Stomach (tissue), 4 donors: Measurements from ENCODE around the gene COL23A1.

ENCODE experiments used
- POLR2A ChIP-seq, 4 donors: fragments of 450-650 bp; IDR thresholded peaks; one replicate each; pipeline ENCODE4 v1.6.1; 2016; ENCODE audit warnings: antibody characterized with exemption in 4 of 4, control low read depth in 2 of 4, mild to moderate bottlenecking in 1 of 4, moderate library complexity in 1 of 4
- POLR2AphosphoS5 ChIP-seq, 3 donors: sonication (generic); formaldehyde crosslinking; IDR thresholded peaks; one replicate each; pipeline ENCODE4 v1.6.1; 2016; ENCODE audit warnings: antibody characterized with exemption in 3 of 3
- TF ChIP-seq, protein P1 (sequence below), 7 experiments: fragments of 450-650 bp in 4 of 7; fragments of 200-600 bp in 3 of 7; sonication (generic) in 3 of 7; IDR thresholded peaks; one replicate each; pipeline ENCODE4 v1.5.1; 2016 to 2019; ENCODE audit warnings: antibody characterized with exemption in 7 of 7, control low read depth in 2 of 7, mild to moderate bottlenecking in 1 of 7

DNA sequence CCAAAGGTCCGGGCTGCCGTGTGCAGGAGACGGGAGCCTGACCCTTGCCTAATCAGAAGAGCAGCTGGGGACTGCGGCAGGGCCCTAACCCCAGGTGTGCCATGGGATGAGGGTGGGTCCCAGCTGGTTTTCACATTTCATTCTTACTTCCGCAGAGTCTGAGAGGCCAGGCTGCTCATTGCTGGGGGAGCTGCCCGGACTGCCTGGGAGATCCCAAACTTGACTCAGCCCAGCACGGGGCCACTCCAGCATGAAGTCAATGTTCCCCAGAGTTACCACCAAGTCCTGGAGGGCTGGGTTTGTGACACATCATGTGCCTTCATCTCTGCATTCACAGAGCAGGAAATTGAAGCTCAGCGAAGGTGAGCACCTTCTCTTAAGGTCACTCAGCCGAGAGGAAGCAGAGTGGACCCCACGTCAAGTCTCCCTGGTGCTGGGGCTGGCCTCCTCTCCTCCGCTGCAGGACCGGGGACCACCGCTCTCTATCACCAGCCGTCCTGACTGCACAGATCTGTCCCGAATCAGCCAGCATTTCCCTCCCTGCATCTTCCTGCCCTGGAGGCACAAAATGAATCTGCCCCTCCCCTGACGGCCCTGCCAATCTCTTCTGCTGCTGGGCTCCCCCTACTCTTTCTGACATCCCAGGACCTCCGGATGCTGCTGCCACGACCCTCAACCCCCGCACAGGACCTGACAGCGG lies 303.0 kb downstream of the COL23A1 start:
- TF ChIP-seq, protein P1, sequence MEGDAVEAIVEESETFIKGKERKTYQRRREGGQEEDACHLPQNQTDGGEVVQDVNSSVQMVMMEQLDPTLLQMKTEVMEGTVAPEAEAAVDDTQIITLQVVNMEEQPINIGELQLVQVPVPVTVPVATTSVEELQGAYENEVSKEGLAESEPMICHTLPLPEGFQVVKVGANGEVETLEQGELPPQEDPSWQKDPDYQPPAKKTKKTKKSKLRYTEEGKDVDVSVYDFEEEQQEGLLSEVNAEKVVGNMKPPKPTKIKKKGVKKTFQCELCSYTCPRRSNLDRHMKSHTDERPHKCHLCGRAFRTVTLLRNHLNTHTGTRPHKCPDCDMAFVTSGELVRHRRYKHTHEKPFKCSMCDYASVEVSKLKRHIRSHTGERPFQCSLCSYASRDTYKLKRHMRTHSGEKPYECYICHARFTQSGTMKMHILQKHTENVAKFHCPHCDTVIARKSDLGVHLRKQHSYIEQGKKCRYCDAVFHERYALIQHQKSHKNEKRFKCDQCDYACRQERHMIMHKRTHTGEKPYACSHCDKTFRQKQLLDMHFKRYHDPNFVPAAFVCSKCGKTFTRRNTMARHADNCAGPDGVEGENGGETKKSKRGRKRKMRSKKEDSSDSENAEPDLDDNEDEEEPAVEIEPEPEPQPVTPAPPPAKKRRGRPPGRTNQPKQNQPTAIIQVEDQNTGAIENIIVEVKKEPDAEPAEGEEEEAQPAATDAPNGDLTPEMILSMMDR (IDR thresholded peaks at IDR 0.05): no peak
- TF ChIP-seq POLR2A (IDR thresholded peaks at IDR 0.05) (no peak), POLR2AphosphoS5 (IDR thresholded peaks at IDR 0.05) (no peak)
